Lower leg skin (tissue), 3 donors: ENCODE measurements around the gene ZCWPW1.

ENCODE experiments used
- CTCF ChIP-seq, 3 donors: fragments of 450-650 bp; IDR thresholded peaks; one replicate each; pipeline ENCODE4 v1.5.1; 2016; ENCODE audit warnings: antibody characterized with exemption in 3 of 3, mild to moderate bottlenecking in 3 of 3, moderate library complexity in 2 of 3
- POLR2A ChIP-seq, 2 donors: fragments of 450-650 bp; IDR thresholded peaks; one replicate each; pipeline ENCODE4 v1.6.1; 2016 to 2017; ENCODE audit warnings: antibody characterized with exemption in 2 of 2, mild to moderate bottlenecking in 1 of 2, moderate library complexity in 1 of 2

GRCh38 chr7:100434297-100435144 is 6.0 kb upstream of the ZCWPW1 start:
- TF ChIP-seq CTCF (IDR thresholded peaks at IDR 0.05): no peak
- no peak for TF ChIP-seq POLR2A (IDR thresholded peaks at IDR 0.05)
